ENCODE data around the gene SIVA1. TPM values are rescaled to one million over a fixed set of nuclear protein-coding genes. Genes with fewer than 3 reads are reported as not detected.

SIVA1 gene
- polyA plus RNA-seq, 1 of the 3 experiments (the other 2 are of a cell fraction) = 137 TPM

DNA sequence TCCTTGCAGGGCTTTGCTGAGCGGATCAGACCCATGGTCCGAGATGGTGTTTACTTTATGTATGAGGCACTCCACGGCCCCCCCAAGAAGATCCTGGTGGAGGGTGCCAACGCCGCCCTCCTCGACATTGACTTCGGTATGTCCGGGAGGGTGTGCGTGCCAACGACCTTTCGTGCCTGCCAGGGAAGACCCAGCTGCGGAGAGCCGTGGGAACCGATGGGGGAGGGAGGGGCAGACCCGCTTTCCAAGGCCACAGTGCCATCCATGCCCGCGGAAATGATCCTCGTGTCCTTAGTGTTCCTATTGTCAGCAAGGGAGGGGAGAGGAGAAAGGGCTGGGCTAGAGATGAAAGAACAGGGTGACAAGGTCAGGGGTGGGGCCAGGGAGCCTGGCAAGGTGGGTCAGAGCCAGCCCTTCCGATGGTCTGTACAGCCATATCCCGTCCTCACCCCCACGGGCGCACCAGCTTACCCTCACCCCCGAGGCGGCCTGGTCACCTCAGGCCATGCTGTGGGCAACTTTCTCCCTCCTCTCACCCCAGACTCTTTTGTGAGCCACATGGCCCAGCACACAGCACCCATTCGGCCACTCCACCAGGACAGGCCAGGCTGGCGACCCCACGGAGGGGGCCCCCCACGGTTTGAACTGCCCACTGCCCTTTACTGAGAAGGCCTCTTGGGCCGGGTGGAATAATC, 11.7 kb upstream of the SIVA1 start (continued):
- TF ChIP-seq RXRA (IDR thresholded peaks at IDR 0.05; ENCODE audit: borderline replicate concordance, low read depth) (no peak), TAF1 (IDR thresholded peaks at IDR 0.05; ENCODE audit: borderline replicate concordance, low read depth, low read length) (no peak), PBX3 (IDR thresholded peaks at IDR 0.05) (no peak), ELF1 (IDR thresholded peaks at IDR 0.05) (no peak)
- TF ChIP-seq, protein P1, sequence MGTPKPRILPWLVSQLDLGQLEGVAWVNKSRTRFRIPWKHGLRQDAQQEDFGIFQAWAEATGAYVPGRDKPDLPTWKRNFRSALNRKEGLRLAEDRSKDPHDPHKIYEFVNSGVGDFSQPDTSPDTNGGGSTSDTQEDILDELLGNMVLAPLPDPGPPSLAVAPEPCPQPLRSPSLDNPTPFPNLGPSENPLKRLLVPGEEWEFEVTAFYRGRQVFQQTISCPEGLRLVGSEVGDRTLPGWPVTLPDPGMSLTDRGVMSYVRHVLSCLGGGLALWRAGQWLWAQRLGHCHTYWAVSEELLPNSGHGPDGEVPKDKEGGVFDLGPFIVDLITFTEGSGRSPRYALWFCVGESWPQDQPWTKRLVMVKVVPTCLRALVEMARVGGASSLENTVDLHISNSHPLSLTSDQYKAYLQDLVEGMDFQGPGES (IDR thresholded peaks at IDR 0.05; ENCODE audit: low read depth, low read length) = no peak

DNA sequence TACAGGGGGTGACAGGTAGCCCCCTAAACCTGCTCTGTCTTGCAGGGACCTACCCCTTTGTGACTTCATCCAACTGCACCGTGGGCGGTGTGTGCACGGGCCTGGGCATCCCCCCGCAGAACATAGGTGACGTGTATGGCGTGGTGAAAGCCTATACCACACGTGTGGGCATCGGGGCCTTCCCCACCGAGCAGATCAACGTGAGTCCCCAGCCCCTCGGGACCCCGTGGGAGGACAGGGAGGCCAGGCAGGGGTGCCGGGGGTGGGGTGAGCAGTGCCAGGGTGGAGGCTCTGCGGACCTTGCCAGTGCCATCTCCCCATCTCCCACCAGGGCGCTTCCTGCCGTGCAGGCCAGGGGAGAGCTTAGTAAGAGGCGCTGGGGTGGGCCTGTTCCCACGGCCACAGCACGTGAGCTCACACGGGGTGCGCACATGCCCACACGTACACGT, 11.1 kb upstream of the SIVA1 start:
- Histone ChIP-seq H4K20me1 (ENCODE audit: insufficient read depth) (no peaks in the 10 kb centered on the region), H3K4me1 (ENCODE audit: control insufficient read depth in 1 of 2, insufficient read depth in 2 of 2, low read depth in 1 of 2, low read length in 1 of 2) (no peaks in the 10 kb centered on the region; a peak in 1 of 4 replicates), H2AFZ (ENCODE audit: low read depth) (no peak overlapping the region), H3K27me3 (ENCODE audit: insufficient read depth) (no peaks in the 10 kb centered on the region), H3K79me2 (ENCODE audit: insufficient read depth) (no peaks in the 10 kb centered on the region), H3K9me3 (no peaks in the 10 kb centered on the region), H3K36me3 (replicated peaks in 1 of 2; ENCODE audit: control insufficient read depth in 1 of 2, insufficient read depth in 2 of 2, low read length in 1 of 2) (peaks cover 0 to 5% of the 10 kb centered on the region in 2 experiments), H3K9me2 (no peaks in the 10 kb centered on the region), H3K9ac (no peak overlapping the region), H3K4me2 (no peak overlapping the region), H3K4me3 (ENCODE audit: low read depth in 2 of 2, low read length in 1 of 2) (no peak overlapping the region), H3K27ac (ENCODE audit: low read depth in 2 of 2, low read length in 1 of 2) (no peak overlapping the region), H3F3A (replicated peaks; ENCODE audit: insufficient read depth) (no peaks in the 10 kb centered on the region)
- ChIA-PET CTCF (interaction anchor here (0.7 to 1.4 kb wide), 2 partner anchors 9 to 27 kb away, joined by 3 read pairs; no protein-coding TSS in a partner anchor), POLR2A (interaction anchor here (0.6 kb wide), 1 partner anchor 9 kb away, joined by 3 read pairs; no protein-coding TSS in a partner anchor)
- 92% methylated on average over 13 of the region's 23 CpGs for WGBS (ENCODE audit: low lambda C conversion rate)
- no peak for DNase-seq
- no peak for TF ChIP-seq FOSL2 (IDR thresholded peaks at IDR 0.05; ENCODE audit: borderline replicate concordance, low read depth)
- TF ChIP-seq, protein P2, sequence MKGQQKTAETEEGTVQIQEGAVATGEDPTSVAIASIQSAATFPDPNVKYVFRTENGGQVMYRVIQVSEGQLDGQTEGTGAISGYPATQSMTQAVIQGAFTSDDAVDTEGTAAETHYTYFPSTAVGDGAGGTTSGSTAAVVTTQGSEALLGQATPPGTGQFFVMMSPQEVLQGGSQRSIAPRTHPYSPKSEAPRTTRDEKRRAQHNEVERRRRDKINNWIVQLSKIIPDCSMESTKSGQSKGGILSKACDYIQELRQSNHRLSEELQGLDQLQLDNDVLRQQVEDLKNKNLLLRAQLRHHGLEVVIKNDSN (IDR thresholded peaks at IDR 0.05; ENCODE audit: borderline replicate concordance, low read depth) = no peak
- no peak for TF ChIP-seq RAD21 (IDR thresholded peaks at IDR 0.05; ENCODE audit: low read length)
- TF ChIP-seq, protein P3, sequence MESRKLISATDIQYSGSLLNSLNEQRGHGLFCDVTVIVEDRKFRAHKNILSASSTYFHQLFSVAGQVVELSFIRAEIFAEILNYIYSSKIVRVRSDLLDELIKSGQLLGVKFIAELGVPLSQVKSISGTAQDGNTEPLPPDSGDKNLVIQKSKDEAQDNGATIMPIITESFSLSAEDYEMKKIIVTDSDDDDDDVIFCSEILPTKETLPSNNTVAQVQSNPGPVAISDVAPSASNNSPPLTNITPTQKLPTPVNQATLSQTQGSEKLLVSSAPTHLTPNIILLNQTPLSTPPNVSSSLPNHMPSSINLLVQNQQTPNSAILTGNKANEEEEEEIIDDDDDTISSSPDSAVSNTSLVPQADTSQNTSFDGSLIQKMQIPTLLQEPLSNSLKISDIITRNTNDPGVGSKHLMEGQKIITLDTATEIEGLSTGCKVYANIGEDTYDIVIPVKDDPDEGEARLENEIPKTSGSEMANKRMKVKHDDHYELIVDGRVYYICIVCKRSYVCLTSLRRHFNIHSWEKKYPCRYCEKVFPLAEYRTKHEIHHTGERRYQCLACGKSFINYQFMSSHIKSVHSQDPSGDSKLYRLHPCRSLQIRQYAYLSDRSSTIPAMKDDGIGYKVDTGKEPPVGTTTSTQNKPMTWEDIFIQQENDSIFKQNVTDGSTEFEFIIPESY (IDR thresholded peaks at IDR 0.05; ENCODE audit: borderline replicate concordance, low read depth) = no peak
- no peak for TF ChIP-seq SIN3A (IDR thresholded peaks at IDR 0.05; ENCODE audit: borderline replicate concordance, low read depth, low read length)
- TF ChIP-seq FOXJ3 (CRISPR knock-in tag; IDR thresholded peaks at IDR 0.05) = no peak
- TF ChIP-seq, protein P4, sequence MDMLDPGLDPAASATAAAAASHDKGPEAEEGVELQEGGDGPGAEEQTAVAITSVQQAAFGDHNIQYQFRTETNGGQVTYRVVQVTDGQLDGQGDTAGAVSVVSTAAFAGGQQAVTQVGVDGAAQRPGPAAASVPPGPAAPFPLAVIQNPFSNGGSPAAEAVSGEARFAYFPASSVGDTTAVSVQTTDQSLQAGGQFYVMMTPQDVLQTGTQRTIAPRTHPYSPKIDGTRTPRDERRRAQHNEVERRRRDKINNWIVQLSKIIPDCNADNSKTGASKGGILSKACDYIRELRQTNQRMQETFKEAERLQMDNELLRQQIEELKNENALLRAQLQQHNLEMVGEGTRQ (IDR thresholded peaks at IDR 0.05; ENCODE audit: borderline replicate concordance, low read depth, low read length) = no peak
- TF ChIP-seq, protein P1 (IDR thresholded peaks at IDR 0.05; ENCODE audit: low read depth, low read length) = no peak
- no peak for TF ChIP-seq TEAD4 (IDR thresholded peaks at IDR 0.05; ENCODE audit: borderline replicate concordance, insufficient read depth)
